Neuron (in vitro differentiated cells): ENCODE results near the gene FOXP1.

Experiments
- H2AFZ ChIP-seq: one replicate; pipeline ENCODE4 v1.6.1; 2013; ENCODE audit warnings: low read depth, mild to moderate bottlenecking, inconsistent platforms, low read length, moderate library complexity
- H3K27me3 ChIP-seq: one replicate; pipeline ENCODE4 v1.6.1; 2013; ENCODE audit warnings: low read length; ENCODE audit not compliant: insufficient read depth
- H3K36me3 ChIP-seq: one replicate; pipeline ENCODE4 v1.6.1; 2013; ENCODE audit warnings: low read length; ENCODE audit not compliant: insufficient read depth
- H3K4me1 ChIP-seq: one replicate; pipeline ENCODE4 v1.6.1; 2013; ENCODE audit warnings: low read length; ENCODE audit not compliant: insufficient read depth
- H3K4me3 ChIP-seq: 2 replicates; pipeline ENCODE4 v1.5.1; 2013; ENCODE audit warnings: mild to moderate bottlenecking, low read length, moderate library complexity
- H3K9me3 ChIP-seq: one replicate; pipeline ENCODE4 v1.6.1; 2013; ENCODE audit warnings: low read length

The FOXP1 gene

DNA sequence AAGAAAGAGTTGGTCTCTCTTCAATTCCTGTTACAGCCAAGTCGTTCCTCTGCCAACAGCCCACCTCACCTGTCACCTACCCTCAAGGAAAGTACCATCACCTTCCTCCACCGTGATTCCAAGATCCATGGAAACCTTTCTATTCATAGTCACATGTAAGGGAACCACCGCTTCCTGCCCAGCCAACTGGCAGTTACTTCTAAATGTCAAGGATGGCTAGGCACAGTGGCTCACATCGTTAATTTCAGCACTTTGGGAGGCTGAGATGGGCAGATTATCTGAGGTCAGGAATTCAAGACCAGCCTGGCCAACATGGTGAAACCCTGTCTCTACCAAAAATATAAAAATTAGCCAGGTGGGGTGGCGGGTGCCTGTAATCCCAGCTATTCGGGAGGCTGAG lies 82.8 kb downstream of the FOXP1 start:
- no peaks in the 10 kb centered on the region for H3K4me1 ChIP-seq
- H3K36me3 ChIP-seq = no peaks in the 10 kb centered on the region
- no peak overlapping the region for H3K4me3 ChIP-seq
- H3K27me3 ChIP-seq = no peaks in the 10 kb centered on the region
- no peaks in the 10 kb centered on the region for H3K9me3 ChIP-seq
- H2AFZ ChIP-seq = no peak overlapping the region

DNA sequence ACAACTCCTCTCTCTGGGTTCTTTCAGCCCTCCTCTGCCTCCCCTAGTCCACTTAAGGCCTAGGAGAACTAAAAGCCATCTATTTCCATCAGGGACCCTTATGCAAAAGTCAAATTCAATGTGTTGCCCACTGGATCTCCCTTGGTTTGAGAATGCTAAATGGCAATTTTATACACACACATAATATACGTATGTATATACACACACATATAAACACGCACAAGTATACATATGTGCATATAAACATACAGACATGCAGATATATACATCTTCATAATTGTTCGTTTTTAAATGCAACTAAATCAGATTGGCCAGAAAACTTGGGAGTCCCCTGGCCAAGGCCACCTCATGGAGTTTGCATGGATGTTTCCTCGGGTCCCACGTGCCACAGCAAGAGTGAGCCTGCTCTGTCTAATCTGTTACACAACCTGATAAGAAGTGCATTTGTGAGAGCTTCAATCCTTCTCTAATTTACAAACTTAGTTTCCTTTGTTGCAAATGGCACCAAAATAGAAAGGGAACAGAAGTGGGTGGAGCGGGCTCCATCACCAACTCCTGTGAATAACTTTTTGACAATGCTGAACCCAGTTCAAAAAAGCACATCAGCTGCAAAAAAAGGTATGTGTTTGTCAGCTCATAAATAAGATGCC lies 84.2 kb downstream of the FOXP1 start:
- H2AFZ ChIP-seq = no peak overlapping the region
- H3K27me3 ChIP-seq = no peaks in the 10 kb centered on the region
- H3K36me3 ChIP-seq = no peaks in the 10 kb centered on the region
- H3K9me3 ChIP-seq = no peaks in the 10 kb centered on the region
- no peak overlapping the region for H3K4me3 ChIP-seq
- H3K4me1 ChIP-seq = no peaks in the 10 kb centered on the region

DNA sequence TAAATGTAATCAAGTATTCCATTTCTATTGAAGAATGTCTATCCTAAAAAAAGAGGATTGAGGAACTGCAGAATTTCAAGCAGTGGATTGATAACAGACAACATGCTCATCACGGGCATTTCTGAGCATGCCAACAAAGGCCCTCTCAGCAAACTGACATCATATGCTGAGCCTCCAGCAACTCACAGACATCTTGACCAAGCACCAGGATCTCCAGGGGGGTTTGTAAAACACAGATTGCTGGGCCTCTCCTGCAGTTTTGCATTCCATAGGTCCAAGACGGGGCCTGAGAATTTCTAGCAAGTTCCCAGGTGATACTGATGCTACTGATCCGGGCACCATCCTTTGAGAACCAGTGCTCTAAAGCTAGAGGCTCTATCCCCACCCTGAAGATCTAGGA lies 85.0 kb downstream of the FOXP1 start:
- Histone ChIP-seq H3K9me3 (no peaks in the 10 kb centered on the region), H3K4me3 (no peak overlapping the region), H3K4me1 (no peaks in the 10 kb centered on the region), H2AFZ (no peak overlapping the region), H3K27me3 (no peaks in the 10 kb centered on the region), H3K36me3 (no peaks in the 10 kb centered on the region)

- no peak overlapping the region for H2AFZ ChIP-seq
- H3K4me3 ChIP-seq = no peak overlapping the region
- no peaks in the 10 kb centered on the region for H3K9me3 ChIP-seq
- H3K27me3 ChIP-seq = no peaks in the 10 kb centered on the region
- H3K36me3 ChIP-seq = peaks cover 2% of the 10 kb centered on the region
- no peaks in the 10 kb centered on the region for H3K4me1 ChIP-seq
These were observed 85.5 kb downstream of the FOXP1 start for GRCh38 chr3:71497971-71498444.

- peaks cover 2% of the 10 kb centered on the region for H3K9me3 ChIP-seq
- H3K4me3 ChIP-seq = no peak overlapping the region
- peaks cover 4% of the 10 kb centered on the region for H3K36me3 ChIP-seq
- H3K27me3 ChIP-seq = no peaks in the 10 kb centered on the region
- H2AFZ ChIP-seq = no peak overlapping the region
- no peaks in the 10 kb centered on the region for H3K4me1 ChIP-seq
These were observed 86.1 kb downstream of the FOXP1 start for GRCh38 chr3:71497367-71497897.

DNA sequence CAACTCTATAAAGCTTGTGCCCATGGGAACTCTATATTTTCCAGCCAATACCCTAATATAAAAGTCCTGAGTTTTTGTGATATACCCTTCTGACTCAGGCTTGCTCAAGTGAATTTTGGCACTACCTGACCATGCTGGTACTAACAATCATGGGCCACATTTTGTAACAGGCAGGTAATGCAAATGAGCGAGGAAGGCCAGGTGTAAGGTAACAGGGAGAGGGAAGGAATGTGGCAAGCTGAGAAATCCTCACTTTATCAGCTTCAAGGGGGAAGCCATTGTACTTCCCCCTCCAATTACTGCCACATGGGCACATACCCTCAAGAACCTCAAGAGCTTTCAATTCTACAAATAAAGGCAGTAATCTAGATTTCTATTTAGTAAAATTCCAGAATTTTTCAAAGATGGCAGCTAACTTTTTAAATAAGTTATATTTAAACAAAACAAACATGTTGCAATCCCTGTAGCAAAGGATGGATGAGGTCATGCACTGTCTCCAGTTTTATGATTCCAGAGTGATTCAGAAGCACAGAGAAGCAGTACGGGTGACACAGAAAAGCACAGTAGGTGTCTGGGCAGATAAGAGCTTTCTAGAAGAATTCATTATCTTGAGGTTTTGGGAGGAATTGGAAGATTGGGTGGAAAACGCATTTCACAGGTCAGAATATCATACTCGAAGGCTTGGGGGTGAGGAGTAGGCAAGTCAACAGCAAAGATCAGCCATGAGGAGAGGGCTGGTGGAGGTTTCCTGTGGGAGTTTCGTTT lies 87.6 kb downstream of the FOXP1 start:
- Histone ChIP-seq H3K27me3 (no peaks in the 10 kb centered on the region), H3K9me3 (peaks cover 10% of the 10 kb centered on the region), H3K4me3 (no peak overlapping the region), H3K4me1 (no peaks in the 10 kb centered on the region), H3K36me3 (peaks cover 6% of the 10 kb centered on the region), H2AFZ (no peak overlapping the region)

DNA sequence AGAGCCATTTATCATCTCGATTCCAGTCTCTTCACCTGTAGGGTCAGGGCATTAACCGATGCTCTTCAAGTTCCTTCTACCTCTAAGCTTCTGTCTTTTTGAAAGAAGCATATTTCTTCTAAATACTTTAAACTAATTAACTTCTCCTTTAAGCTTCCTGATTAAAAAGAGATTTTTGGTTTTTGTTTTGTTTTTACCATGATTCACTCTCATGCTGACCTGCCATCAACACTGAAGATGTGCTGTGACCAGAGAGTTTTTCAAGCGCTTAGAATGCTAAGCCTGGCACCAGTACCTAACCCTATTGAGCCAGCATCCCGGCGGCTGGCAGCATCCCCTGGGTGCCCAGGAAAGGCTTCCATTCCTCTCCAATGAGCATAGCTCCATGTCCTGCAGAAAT lies 89.3 kb downstream of the FOXP1 start:
- peaks cover 10% of the 10 kb centered on the region for H3K9me3 ChIP-seq
- H3K4me1 ChIP-seq = no peaks in the 10 kb centered on the region
- H3K27me3 ChIP-seq = no peaks in the 10 kb centered on the region
- H3K4me3 ChIP-seq = no peak overlapping the region
- peaks cover 6% of the 10 kb centered on the region for H3K36me3 ChIP-seq
- H2AFZ ChIP-seq = no peak overlapping the region

DNA sequence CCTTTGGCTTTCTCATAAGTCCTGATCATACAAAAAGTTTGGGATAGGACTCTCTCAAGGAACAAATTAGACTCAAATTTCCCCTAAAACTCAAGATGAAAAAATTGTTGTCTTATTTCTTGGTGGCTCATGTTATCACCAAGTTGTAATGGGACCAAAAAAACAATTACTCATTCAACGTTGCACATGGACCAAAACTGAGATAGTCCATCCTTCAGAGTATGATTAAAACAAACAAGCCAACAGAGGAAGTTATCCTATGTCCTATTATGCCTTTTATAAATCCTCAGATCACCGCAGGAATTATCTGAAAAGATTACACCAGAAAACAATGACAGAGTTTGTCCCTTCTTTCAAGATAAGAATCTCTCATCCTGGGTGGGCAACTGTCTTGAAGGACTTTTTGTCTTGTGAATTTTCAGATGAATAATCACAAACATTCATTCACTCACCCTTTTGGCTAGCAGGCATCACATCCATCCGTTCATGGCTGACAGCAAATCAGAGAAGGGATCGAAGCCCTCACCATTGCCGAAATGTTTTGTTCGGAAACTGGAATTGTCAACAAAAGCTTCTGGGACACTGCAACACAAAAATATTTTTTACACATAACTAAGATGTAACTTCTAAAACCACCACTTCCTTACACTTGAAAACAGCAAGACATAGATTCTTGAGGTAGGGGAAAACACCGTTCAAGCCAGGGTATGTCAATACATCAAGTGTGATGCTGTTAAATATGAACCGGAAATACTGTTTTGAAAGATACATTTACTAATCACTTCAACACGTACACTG lies 90.4 kb downstream of the FOXP1 start:
- Histone ChIP-seq H2AFZ (no peak overlapping the region), H3K27me3 (no peaks in the 10 kb centered on the region), H3K36me3 (peaks cover 6% of the 10 kb centered on the region), H3K4me1 (no peaks in the 10 kb centered on the region), H3K9me3 (peaks cover 10% of the 10 kb centered on the region), H3K4me3 (no peak overlapping the region)

DNA sequence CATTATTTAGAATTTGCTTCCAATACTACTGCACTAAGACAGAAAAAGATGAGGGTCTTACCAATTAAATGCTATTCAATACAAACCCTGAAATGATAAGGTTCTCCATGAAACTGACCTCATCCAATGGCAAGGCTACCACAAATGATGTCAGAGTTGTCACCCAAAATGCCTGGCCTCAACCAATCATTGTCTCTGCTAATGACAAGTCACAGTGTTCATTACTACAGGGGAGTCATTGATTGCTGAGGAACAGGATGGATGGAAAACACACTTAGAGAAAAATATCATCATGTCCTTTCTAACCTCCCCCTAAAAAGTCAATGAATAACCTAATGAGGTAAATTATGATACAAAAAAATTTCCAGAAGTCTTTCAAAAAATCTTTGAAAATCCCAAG lies 91.0 kb downstream of the FOXP1 start:
- H3K4me3 ChIP-seq = no peak overlapping the region

DNA sequence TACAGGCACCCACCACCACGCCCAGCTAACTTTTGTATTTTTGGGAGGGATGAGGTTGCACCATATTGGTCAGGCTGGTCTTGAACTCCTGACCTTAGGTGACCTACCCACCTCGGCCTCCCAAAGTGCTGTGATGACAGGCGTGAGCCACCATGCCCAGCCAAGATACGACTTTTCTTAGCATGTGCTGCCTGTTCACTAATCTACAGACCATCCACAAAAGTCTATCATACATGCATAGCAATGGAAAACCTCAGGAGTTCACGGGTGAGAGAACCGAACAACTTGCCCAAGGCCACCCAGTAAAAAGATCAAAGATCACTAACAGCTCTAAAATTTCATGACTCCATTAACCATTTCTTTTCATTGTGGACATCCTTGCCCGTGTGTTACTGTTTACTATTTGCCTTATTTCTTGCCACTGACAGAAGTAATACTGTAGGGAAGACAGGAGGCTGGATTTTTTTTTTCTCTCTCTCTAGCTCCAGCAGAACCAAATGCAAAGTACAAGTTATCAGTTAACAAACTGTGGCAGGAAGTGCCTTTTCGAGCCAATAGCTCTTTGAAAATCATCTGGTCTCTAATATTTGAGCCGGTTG lies 92.3 kb downstream of the FOXP1 start:
- peaks cover 6% of the 10 kb centered on the region for H3K36me3 ChIP-seq
- peaks cover 10% of the 10 kb centered on the region for H3K9me3 ChIP-seq
- H2AFZ ChIP-seq = no peak overlapping the region
- no peak overlapping the region for H3K4me3 ChIP-seq
- no peaks in the 10 kb centered on the region for H3K4me1 ChIP-seq
- no peaks in the 10 kb centered on the region for H3K27me3 ChIP-seq

More for the DNA sequence above, 91.0 kb downstream of the FOXP1 start:
- Histone ChIP-seq H3K27me3 (no peaks in the 10 kb centered on the region), H3K9me3 (peaks cover 10% of the 10 kb centered on the region), H2AFZ (no peak overlapping the region), H3K36me3 (peaks cover 6% of the 10 kb centered on the region), H3K4me1 (no peaks in the 10 kb centered on the region)

DNA sequence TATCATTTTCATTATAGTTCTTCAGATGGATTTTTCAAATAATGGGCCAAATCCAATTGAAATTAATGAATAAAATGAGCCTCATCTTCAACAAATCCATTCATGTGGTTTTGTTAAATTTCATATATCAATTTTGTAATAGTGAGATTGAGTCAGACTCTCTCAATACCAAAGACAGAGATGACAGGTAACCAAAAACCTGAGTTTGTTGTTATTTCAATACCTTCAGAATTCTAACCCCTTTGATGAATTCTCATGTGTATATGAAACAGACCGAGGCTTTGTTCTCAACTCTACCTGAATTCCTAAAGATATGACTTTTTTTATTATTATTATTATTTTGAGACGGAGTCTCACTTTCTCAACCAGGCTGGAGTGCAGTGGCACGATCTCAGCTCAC lies 92.8 kb downstream of the FOXP1 start:
- no peak overlapping the region for H2AFZ ChIP-seq
- no peaks in the 10 kb centered on the region for H3K4me1 ChIP-seq
- no peaks in the 10 kb centered on the region for H3K27me3 ChIP-seq
- peaks cover 10% of the 10 kb centered on the region for H3K9me3 ChIP-seq
- H3K4me3 ChIP-seq = no peak overlapping the region
- peaks cover 6% of the 10 kb centered on the region for H3K36me3 ChIP-seq

- Histone ChIP-seq H3K36me3 (peaks cover 6% of the 10 kb centered on the region), H2AFZ (no peak overlapping the region), H3K4me3 (no peak overlapping the region), H3K27me3 (no peaks in the 10 kb centered on the region), H3K4me1 (no peaks in the 10 kb centered on the region), H3K9me3 (peaks cover 10% of the 10 kb centered on the region)
These were observed 94.2 kb downstream of the FOXP1 start for GRCh38 chr3:71489315-71489761.
